GM18951 (cell line): ENCODE measurements around the gene USP11.
"Not testable (repeated sequence)": the region's sequence is repeated elsewhere in the genome, so short reads cannot be mapped to it uniquely, and the experiment has no call there.

ENCODE experiments used
- POLR2A ChIP-seq: IDR thresholded peaks from 4 replicates; pipeline ENCODE4 v1.6.1; 2011; ENCODE audit warnings: mild to moderate bottlenecking; ENCODE audit not compliant: insufficient read length, insufficient read depth; ENCODE audit errors: extremely low read depth
- in situ Hi-C: fragments of 300-500 bp; cut with MboI; formaldehyde crosslinking; loops from one replicate; pipeline ENCODE4 v1.12.0; 2022; ENCODE audit warnings: low sequenced_read_pairs, mixed read lengths, inconsistent platforms; ENCODE audit not compliant: unreplicated experiment

Gene USP11

DNA sequence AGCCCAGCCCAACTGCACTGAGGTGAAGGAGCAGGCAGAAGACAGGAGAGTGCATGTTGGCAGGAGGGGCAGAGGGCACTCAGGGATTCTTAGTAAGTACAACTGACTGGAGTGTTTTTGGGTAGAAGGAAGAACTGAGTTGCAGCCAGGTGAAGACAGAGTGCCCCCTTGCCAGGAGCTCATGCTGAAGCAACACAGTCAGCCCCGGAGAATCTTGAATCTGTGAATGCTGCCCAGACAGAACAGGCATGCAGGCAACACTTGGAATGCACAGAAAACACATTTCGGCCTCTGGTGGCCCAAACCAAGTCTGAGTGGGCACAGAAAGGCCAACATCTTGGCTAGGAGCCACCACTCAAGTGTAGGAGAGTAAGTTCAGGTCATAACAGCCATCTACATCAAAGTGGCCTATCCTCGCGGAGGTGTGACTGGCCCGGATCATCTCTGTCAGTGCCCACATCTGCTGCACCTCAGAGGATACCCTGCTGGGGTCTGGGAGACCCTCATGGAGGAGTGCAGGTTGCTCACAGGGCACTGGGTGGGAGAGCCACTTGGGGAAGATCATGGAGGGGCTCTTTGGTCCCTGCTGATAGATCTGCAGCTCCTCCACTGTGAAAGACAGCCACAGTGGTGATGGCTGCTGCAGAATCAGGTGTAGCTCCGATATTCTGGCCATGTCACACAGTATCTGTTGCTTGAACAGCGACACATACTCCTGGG, 40.4 kb downstream of the USP11 start:
- no peak for TF ChIP-seq POLR2A
- in situ Hi-C loops = no loop called here

DNA sequence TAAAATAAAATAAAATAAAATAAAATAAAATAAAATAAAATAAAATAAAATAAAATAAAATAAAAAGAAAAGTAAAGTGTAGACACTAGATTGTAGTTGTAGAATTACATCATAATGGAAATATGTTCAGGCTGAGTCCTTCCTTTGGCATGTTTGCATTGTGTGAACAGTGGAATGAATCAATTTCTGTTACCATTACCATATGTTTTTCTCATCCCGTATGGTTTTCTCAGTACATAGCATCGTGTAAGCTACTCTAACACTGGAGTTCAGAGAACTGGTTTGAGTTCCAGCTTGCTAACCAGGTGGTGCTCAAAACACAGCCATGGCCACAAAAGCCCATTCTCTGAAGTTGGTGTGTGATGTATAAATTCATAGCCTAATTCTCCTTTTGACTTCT, 45.9 kb downstream of the USP11 start:
- no peak for TF ChIP-seq POLR2A
- in situ Hi-C loops = no loop called here

DNA sequence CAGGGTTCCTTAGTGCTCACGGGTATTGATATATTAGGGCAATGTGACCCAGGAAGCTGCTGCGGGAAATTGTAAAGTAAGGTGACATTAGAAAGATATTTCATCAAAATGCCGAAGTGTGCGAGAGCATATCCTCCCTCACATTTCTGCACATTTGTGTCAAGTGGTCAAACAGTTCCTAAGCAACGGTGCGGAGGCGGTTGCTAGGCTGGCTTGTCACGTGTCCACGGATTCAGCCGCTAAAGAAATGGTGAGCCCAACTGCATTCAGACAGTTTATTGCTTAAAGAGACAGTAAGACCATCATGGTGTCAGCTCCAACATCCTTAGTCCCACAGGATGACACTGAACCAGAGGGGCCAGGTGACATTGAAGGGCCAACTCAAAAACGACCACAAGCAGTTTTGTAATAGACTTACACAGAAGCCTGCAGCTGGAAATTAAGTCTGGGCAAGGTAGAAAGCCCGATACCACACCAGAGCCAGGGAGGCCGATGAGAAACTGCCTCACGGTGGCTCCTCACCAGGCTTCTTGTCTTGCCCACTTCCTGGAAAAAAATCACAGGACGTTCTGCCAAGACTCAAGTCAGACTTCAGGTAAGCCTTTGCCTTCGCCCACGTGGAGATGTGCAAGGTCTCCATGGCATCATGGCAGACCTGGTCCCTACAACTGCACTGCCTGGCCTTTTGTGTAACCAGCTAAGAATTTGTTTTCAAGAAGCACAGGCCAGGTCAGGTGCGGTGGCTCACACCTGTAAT, 50.4 kb downstream of the USP11 start:
- TF ChIP-seq POLR2A = no peak
- in situ Hi-C loops = no loop called here

DNA sequence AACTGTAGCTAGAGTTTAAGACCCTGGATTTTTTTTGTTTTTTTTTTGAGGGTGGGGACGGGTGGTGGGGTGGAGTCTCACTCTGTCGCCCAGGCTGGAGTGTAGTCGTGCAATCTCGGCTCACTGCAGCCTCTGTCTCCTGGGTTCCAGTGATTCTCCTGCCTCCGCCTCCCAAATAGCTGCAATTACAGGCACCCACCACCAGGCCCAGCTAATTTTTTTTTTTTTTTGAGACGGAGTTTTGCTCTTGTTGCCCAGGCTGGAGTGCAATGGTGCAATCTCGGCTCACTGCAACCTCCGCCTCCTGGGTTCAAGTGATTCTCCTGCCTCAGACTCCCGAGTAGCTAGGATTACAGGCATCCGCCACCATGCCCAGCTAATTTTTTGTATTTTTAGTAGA, 51.8 kb downstream of the USP11 start:
- in situ Hi-C loops = not testable (repeated sequence)

DNA sequence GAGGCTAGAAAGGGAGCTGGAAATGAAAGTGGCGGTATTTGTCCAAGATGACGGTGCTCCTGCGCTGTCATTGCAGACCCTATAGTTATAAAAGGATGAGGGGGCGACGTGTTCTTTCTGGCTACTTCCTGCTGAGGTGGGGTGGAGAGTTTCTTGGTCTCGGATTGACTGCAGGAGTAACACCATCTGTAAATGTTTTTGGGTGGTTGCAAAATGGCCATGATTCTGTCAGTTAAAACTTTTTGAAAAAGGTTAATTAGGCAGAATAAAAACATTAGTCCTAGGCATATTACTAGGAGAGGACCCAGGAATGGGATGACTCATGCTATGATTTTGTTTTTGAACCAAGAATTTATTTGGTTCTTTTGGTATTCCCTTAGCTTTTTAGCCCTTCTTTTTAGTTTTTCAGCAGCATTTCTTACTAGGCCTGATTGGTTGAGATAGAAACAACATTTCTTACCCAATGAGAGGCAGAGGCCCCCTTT, 53.1 kb downstream of the USP11 start:
- in situ Hi-C loops = no loop called here
- no peak for TF ChIP-seq POLR2A

DNA sequence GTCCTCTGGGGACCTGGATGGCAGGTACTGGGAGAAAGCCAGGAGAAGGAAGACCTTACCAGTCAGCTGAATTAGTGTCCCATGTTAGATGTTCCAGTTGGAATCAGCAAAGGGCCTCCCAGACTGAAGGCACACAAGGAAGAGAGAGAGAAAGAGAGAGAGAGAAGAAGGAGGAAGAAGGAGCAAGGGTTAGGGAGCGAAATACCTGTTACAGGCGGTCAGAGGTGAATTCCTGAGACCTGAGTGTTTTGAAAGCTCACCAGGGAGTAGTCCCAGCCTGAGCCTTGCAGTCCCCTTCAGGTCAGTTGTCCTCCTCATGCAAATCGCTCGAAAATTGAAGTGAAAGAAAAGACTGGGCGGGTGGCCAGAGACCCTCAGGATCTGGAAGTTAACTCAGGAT, 60.3 kb downstream of the USP11 start:
- in situ Hi-C loops = no loop called here
- no peak for TF ChIP-seq POLR2A

DNA sequence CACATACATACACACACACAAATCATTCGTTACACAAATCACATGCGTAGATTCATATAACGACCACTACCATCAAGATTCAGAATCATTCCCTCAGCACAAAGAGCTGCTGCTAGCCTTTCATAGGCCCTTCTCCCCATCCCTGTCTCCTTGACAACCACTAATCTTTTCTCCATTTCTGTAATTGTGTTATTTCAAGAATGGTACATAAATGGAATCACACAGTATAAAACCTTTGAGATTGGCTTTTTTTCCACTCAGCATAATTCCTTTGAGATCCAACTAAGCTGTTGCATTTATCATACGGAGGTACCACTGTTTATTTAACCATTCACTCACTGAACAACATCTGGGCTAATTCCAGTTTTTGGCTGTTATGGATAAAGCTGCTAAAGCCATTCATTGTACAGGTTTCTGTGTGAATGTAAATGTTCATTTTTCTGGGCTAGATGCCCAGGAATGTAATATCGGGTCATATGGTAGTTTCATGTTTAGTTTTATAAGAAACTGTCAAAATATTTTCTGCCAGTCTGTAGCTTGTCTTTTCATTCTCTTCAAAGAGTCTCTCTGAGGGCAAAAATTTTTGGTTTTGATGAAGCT, 64.1 kb downstream of the USP11 start:
- in situ Hi-C loops = no loop called here
- TF ChIP-seq POLR2A = no peak

DNA sequence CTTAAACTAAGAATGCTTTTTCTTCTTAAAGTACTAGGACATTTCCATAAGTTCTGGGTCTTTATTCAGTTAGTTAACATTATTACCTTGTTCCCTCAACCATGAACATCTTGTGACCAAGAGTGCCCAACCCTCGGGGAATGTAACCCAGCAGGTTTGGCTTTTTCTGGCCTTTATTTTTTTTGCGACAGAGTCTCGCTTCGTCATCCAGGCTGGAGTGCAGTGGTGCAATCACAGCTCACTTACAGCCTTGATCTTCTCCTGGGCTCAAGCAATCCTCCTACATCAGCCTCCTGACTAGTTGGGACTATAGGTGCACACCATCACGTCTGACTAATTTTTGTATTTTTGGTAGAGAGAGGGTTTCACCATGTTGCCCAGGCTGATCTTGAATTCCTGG, 65.1 kb downstream of the USP11 start:
- in situ Hi-C loops = no loop called here
- TF ChIP-seq POLR2A = no peak
